ACC112 (cell line): ENCODE measurements around the gene DEFB119.
"Not testable (repeated sequence)": the region's sequence is repeated elsewhere in the genome, so short reads cannot be mapped to it uniquely, and the experiment has no call there.

Source experiments
- H2AFZ ChIP-seq: fragments of 200-600 bp; sonication (generic); one replicate; pipeline ENCODE4 v1.6.0; 2017; ENCODE audit warnings: antibody characterized with exemption, low read length; ENCODE audit not compliant: unreplicated experiment
- H3K27ac ChIP-seq: fragments of 200-600 bp; sonication (generic); 2 replicates; pipeline ENCODE4 v1.5.1; 2014; ENCODE audit warnings: low read depth, mild to moderate bottlenecking, antibody characterized with exemption, low read length, moderate library complexity
- H3K27me3 ChIP-seq: fragments of 200-600 bp; sonication (generic); 2 replicates; pipeline ENCODE4 v1.6.1; 2014; ENCODE audit warnings: mild to moderate bottlenecking, antibody characterized with exemption, low read length, moderate library complexity, mixed read lengths; ENCODE audit not compliant: insufficient read depth
- H3K36me3 ChIP-seq: fragments of 200-600 bp; sonication (generic); 2 replicates; pipeline ENCODE4 v1.6.1; 2016; ENCODE audit warnings: mild to moderate bottlenecking, antibody characterized with exemption, low read length, moderate library complexity, mixed read lengths; ENCODE audit not compliant: insufficient read depth
- H3K4me1 ChIP-seq: fragments of 200-600 bp; sonication (generic); one replicate; pipeline ENCODE4 v1.6.1; 2016; ENCODE audit warnings: low read length, mixed read lengths; ENCODE audit not compliant: insufficient read depth, unreplicated experiment, control insufficient read depth
- H3K4me3 ChIP-seq: fragments of 200-600 bp; sonication (generic); 2 replicates; pipeline ENCODE4 v1.5.1; 2014; ENCODE audit warnings: mild to moderate bottlenecking, low read depth, low read length
- H3K79me2 ChIP-seq: fragments of 200-600 bp; sonication (generic); one replicate; pipeline ENCODE4 v1.6.0; 2016; ENCODE audit warnings: low read length; ENCODE audit not compliant: control insufficient read depth, unreplicated experiment, insufficient read depth

DEFB119 gene

GRCh38 chr20:31394900-31395299 is 4.5 kb upstream of the DEFB119 start:
- Histone ChIP-seq H3K27me3 (peaks cover 17% of the 10 kb centered on the region), H3K4me1 (no peaks in the 10 kb centered on the region), H3K4me3 (no peak overlapping the region), H3K36me3 (no peaks in the 10 kb centered on the region), H3K79me2 (no peaks in the 10 kb centered on the region), H2AFZ (no peak overlapping the region), H3K27ac (no peak overlapping the region)

DNA sequence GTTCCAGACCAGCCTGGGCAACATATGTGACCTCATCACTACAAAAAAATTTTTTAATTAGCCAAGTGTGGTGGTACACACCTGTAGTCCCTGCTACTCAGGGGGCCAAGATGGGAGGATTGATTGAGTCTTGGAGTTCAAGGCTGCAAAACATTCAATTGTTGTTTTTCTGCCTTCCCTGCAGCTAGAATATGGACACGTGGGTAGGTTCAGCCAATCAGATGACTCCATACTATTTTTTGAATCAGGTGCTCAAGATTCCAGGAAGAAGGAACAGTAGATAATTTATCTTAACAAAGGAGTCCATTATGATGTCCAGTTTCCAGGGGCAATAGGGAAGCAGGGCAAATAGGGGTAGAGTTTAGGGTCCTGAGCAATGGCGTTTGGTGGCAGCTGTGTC is 2.4 kb upstream of the DEFB119 start:
- Histone ChIP-seq H3K36me3 (no peaks in the 10 kb centered on the region), H3K4me1 (no peaks in the 10 kb centered on the region), H3K27me3 (peaks cover 23% of the 10 kb centered on the region), H2AFZ (no peak overlapping the region), H3K4me3 (no peak overlapping the region), H3K79me2 (no peaks in the 10 kb centered on the region), H3K27ac (no peak overlapping the region)

GRCh38 chr20:31374346-31374745 is 16.0 kb downstream of the DEFB119 start:
- no peaks in the 10 kb centered on the region for H3K4me1 ChIP-seq
- H3K79me2 ChIP-seq = no peaks in the 10 kb centered on the region
- peaks cover 44% of the 10 kb centered on the region for H3K27me3 ChIP-seq
- H3K27ac ChIP-seq = no peak overlapping the region
- no peak overlapping the region for H2AFZ ChIP-seq
- no peak overlapping the region for H3K4me3 ChIP-seq
- no peaks in the 10 kb centered on the region for H3K36me3 ChIP-seq

- peaks cover 18% of the 10 kb centered on the region for H3K27me3 ChIP-seq
- no peaks in the 10 kb centered on the region for H3K36me3 ChIP-seq
- no peak within 1 kb of the TSS for H3K27ac ChIP-seq
- H3K4me1 ChIP-seq = no peaks in the 10 kb centered on the region
- H3K79me2 ChIP-seq = no peaks in the 10 kb centered on the region
- H2AFZ ChIP-seq = no peak within 1 kb of the TSS
- no peak within 1 kb of the TSS for H3K4me3 ChIP-seq
These were observed 22.1 kb downstream of the DEFB119 start, which contains the start of gene DEFB118 for GRCh38 chr20:31368301-31368700. Gene DEFB118, plus strand, starts transcription at chr20:31368601. Its CDS starts 50 bp downstream, at chr20:31368651.

DNA sequence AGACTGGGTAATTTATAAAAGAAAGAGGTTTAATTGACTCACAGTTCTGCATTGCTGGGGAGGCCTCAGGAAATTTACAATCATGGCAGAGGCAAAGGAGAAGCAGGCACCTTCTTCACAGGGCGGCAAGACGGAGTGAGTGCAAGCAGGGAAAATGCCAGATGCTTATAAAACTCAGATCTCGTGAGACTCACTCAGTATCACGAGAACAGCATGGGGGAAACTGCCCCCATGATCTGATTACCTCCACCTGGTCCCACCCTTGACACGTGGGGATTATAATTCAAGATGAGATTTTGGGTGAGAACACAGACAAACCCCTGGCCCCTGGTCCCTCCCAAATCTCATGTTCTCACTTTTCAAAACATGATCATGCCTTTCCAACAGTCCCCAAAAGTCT is 26.1 kb downstream of the DEFB119 start:
- not testable (repeated sequence) for H3K27me3 ChIP-seq, H3K4me1 ChIP-seq, H2AFZ ChIP-seq, H3K27ac ChIP-seq, H3K4me3 ChIP-seq, H3K36me3 ChIP-seq, H3K79me2 ChIP-seq

- Histone ChIP-seq H2AFZ (no peak overlapping the region), H3K79me2 (no peaks in the 10 kb centered on the region), H3K4me3 (no peak overlapping the region), H3K36me3 (no peaks in the 10 kb centered on the region), H3K27ac (no peak overlapping the region), H3K27me3 (peaks cover 3% of the 10 kb centered on the region), H3K4me1 (no peaks in the 10 kb centered on the region)
These were observed 27.1 kb downstream of the DEFB119 start for GRCh38 chr20:31363295-31363694.

GRCh38 chr20:31355981-31356380 is 34.4 kb downstream of the DEFB119 start:
- Histone ChIP-seq H3K4me1 (no peaks in the 10 kb centered on the region), H2AFZ (no peak overlapping the region), H3K79me2 (no peaks in the 10 kb centered on the region), H3K36me3 (no peaks in the 10 kb centered on the region), H3K27ac (no peak overlapping the region), H3K27me3 (peaks cover 6% of the 10 kb centered on the region), H3K4me3 (no peak overlapping the region)

DNA sequence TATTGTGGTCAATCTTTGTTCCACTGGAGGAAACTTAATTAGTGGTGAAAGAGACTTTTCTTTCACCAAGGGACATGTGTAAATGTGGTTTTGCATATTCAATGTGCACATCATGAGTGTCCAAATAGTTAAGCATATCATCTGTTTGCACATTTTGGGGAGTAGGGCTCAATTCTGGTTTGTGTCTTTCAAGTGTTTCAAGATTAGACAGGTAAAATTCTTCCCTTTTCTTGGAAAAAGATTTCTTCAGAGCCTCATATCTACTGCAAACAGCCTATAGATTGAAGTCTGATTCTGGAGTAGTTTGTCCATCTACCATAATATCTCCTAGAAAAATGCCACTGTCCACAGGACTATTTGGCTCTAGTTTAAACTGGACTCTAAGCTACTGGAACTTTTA is 48.9 kb downstream of the DEFB119 start:
- H3K36me3 ChIP-seq = no peaks in the 10 kb centered on the region
- H3K27ac ChIP-seq = no peak overlapping the region
- no peak overlapping the region for H3K4me3 ChIP-seq
- no peaks in the 10 kb centered on the region for H3K79me2 ChIP-seq
- peaks cover 14% of the 10 kb centered on the region; the same call in 1 of the 2 replicates for H3K27me3 ChIP-seq
- H3K4me1 ChIP-seq = no peaks in the 10 kb centered on the region
- no peak overlapping the region for H2AFZ ChIP-seq

- no peaks in the 10 kb centered on the region for H3K36me3 ChIP-seq
- H3K27ac ChIP-seq = no peak overlapping the region
- no peaks in the 10 kb centered on the region for H3K27me3 ChIP-seq
- H3K4me1 ChIP-seq = no peaks in the 10 kb centered on the region
- H2AFZ ChIP-seq = no peak overlapping the region
- no peaks in the 10 kb centered on the region for H3K79me2 ChIP-seq
- no peak overlapping the region for H3K4me3 ChIP-seq
These were observed 59.5 kb downstream of the DEFB119 start for GRCh38 chr20:31330893-31331292.
